DOHH2 (cell line): ENCODE results near the gene OXSR1.

Experiments
- CTCF ChIP-seq: fragments of 200-600 bp; sonication (generic); IDR thresholded peaks from one replicate; pipeline ENCODE4 v1.5.1; 2014; ENCODE audit warnings: antibody characterized with exemption, mild to moderate bottlenecking, low read depth, low read length; ENCODE audit not compliant: poor library complexity, severe bottlenecking
- EZH2phosphoT487 ChIP-seq: fragments of 200-600 bp; sonication (generic); IDR thresholded peaks from 2 replicates; pipeline ENCODE4 v1.6.1; 2017; ENCODE audit warnings: borderline replicate concordance, mild to moderate bottlenecking, antibody characterized with exemption, low read length, moderate library complexity, mixed read lengths

DNA sequence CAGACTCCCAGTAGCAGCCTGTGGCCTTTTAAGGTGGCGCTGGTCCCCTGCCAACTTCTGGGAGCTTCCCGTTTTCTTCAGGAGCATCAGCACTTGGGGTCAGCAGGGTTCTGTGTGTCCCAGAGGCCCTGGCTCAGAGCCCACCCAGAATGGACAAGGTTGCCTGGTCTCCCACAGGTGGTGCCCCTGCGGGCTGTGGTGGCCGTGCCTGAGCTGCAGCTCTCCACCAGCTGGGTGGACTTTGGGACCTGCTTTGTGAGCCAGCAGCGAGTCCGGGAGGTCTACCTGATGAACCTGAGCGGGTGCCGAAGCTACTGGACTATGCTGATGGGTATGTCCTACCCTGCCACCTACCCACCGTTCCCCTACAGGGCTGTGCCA, 43.9 kb upstream of the OXSR1 start:
- TF ChIP-seq CTCF (no peak), EZH2phosphoT487 (no peak)
